Activated effector memory CD4-positive, alpha-beta T cell treated with anti-CD3 and anti-CD28 coated beads, Interleukin-2, amount 50 U/mL, for 16 hours (primary cell): Measurements from ENCODE around the gene ERBB2.

ENCODE experiments used
- DNase-seq: peaks from one replicate; pipeline ENCODE4 v3.0.0-alpha.2; 2020

The ERBB2 gene

GRCh38 chr17:39666231-39666600 is 33.6 kb upstream of the ERBB2 start:
- no peak for DNase-seq

- no peak for DNase-seq
Measured at GRCh38 chr17:39666601-39667261, 33.1 kb upstream of the ERBB2 start.

GRCh38 chr17:39667262-39667944 is 32.5 kb upstream of the ERBB2 start:
- no peak for DNase-seq

GRCh38 chr17:39667945-39668924 is 31.6 kb upstream of the ERBB2 start, which contains the start of gene PNMT:
TSS of gene PNMT (plus strand) at chr17:39668453. CDS start at chr17:39668476, 23 bp downstream.
- peak; percentile 87 for DNase-seq

GRCh38 chr17:39669897-39670735 is 29.7 kb upstream of the ERBB2 start:
- no peak for DNase-seq

GRCh38 chr17:39670746-39671145 is 29.1 kb upstream of the ERBB2 start:
- DNase-seq: no peak

GRCh38 chr17:39671651-39672521 is 28.0 kb upstream of the ERBB2 start:
- DNase-seq: no peak

GRCh38 chr17:39672522-39673334 is 27.1 kb upstream of the ERBB2 start:
- no peak for DNase-seq

GRCh38 chr17:39673335-39674081 is 26.4 kb upstream of the ERBB2 start:
- no peak for DNase-seq

GRCh38 chr17:39674179-39674578 is 25.7 kb upstream of the ERBB2 start:
- DNase-seq: no peak

GRCh38 chr17:39674702-39675389 is 25.0 kb upstream of the ERBB2 start:
- DNase-seq: no peak

GRCh38 chr17:39675390-39676082 is 24.3 kb upstream of the ERBB2 start:
- no peak for DNase-seq

GRCh38 chr17:39676198-39676819 is 23.6 kb upstream of the ERBB2 start:
- peak; percentile 75 for DNase-seq

GRCh38 chr17:39677072-39677471 is 22.8 kb upstream of the ERBB2 start:
- no peak for DNase-seq

- no peak for DNase-seq
Measured at GRCh38 chr17:39677542-39678339, 22.1 kb upstream of the ERBB2 start.

- no peak for DNase-seq
Measured at GRCh38 chr17:39678340-39679116, 21.3 kb upstream of the ERBB2 start.
